Heart right ventricle (tissue), 16 donors: ENCODE data around the gene HSPA8. TPM values are rescaled to one million over a fixed set of nuclear protein-coding genes. Genes with fewer than 3 reads are reported as not detected.

Experiments used
- ATAC-seq, 8 donors: fragments of 200-7000 bp; cut with Tn5 transposase; one replicate each; pipeline ENCODE4 v1.9.1; 2020; ENCODE audit warnings: mild to moderate bottlenecking in 8 of 8, moderate library complexity in 8 of 8, moderate number of reproducible peaks in 1 of 8
- DNase-seq, 2 donors: peaks; one replicate each; pipeline ENCODE4 v3.0.0-alpha.2; 2020
- H3K27ac ChIP-seq, 10 donors: fragments of 200-600 bp; sonication (generic) in 2 of 10; one replicate each; pipeline versions ENCODE4 v1.5.0 to v1.8.0; 2020 to 2022; ENCODE audit warnings: mild to moderate bottlenecking in 3 of 10
- H3K27me3 ChIP-seq, 7 donors: fragments of 200-600 bp; one replicate each; pipeline ENCODE4 v1.8.0; 2021 to 2022; ENCODE audit warnings: mild to moderate bottlenecking in 2 of 7
- H3K36me3 ChIP-seq, 9 donors: fragments of 200-600 bp; sonication (generic) in 1 of 9; one replicate each; pipeline versions ENCODE4 v1.5.0 to v1.8.0; 2020 to 2022; ENCODE audit warnings: mild to moderate bottlenecking in 2 of 9
- H3K4me1 ChIP-seq, 9 donors: fragments of 200-600 bp; sonication (generic) in 1 of 9; one replicate each; pipeline versions ENCODE4 v1.5.0 to v1.8.0; 2020 to 2022; ENCODE audit warnings: mild to moderate bottlenecking in 4 of 9
- H3K4me3 ChIP-seq, 10 donors: fragments of 200-600 bp; sonication (generic) in 2 of 10; one replicate each; pipeline versions ENCODE4 v1.5.0 to v1.8.0; 2020 to 2022; ENCODE audit warnings: mild to moderate bottlenecking in 7 of 10, moderate library complexity in 2 of 10
- H3K9me3 ChIP-seq, 11 donors: fragments of 200-600 bp in 10 of 11; sonication (generic) in 2 of 11; one replicate each; pipeline versions ENCODE4 v1.5.0 to v1.8.0; 2013 to 2022; ENCODE audit warnings: mild to moderate bottlenecking in 2 of 11, control low read depth in 1 of 11, moderate library complexity in 1 of 11
- WGBS, 2 donors: extraction: QIAGEN DNeasy Blood & Tissue Kit; methylation state at CpG; one replicate each; pipeline ENCODE4 v1.1.7; 2013; ENCODE audit warnings: inconsistent platforms in 1 of 2; 5-methylcytosine and 5-hydroxymethylcytosine counted together
- intact Hi-C, 10 donors: fragments of 100-400 bp; cut with DNase I; formaldehyde crosslinking; loops; one replicate each; pipeline versions ENCODE4 v1.11.1 to v1.14.2; 2022
- polyA plus RNA-seq, 2 donors: library from polyadenylated mRNA; stranded (reverse); fragments of 200-250 nt; gene quantifications; one replicate each; pipeline ENCODE4 v1.2.3, GENCODE V29; 2013
- total RNA-seq, 10 donors: library from RNA; stranded (reverse); fragmentation: NEBNext Ultra II Directional in 3 of 10; extraction: Animal tissue kit (Norgen Biotek cat#: 25700) in 3 of 10; gene quantifications; one replicate each; pipeline versions ENCODE4 v1.2.1 to v1.2.4, GENCODE V29; 2021 to 2023
- TF ChIP-seq, protein P1 (sequence below), 9 donors: fragments of 200-600 bp; sonication (generic) in 2 of 9; IDR thresholded peaks; one replicate each; pipeline versions ENCODE4 v1.5.0 to v1.8.0; 2021 to 2022; ENCODE audit warnings: antibody characterized with exemption in 9 of 9, mild to moderate bottlenecking in 5 of 9, moderate library complexity in 1 of 9
- donor health status: Arrhythmogenic right ventricular cardiomyopathy.
- donor health status: ischemic (EF 13 %, LVEDD 7.1; RV severe dilation, severe dysfunction).
- donor health status: healthy with polysubstance abuse.
- donor health status: DM: no; HTN: yes; CAD: no.
- donor health status: DM: no; HTN: no; CAD: no.
- donor health status: ischemic (EF 25% LVEDD 6.9; RV normal size, moderate dysfunction).
- donor health status: ischemic (EF 25% LVEDD 5.7; RV mildly dilated, moderate dysfunction).
- donor health status: healthy.
- donor health status: DM: yes; HTN: yes; CAD: no.
- donor health status: Ischemic cardiomyopathy.
- donor health status: ischemic (EF 35%, LVEDD 5.7; RV mildly dilated, moderate dysfunction).
- donor health status: nonischemic (EF 11% LVEDD 7.7; RV severe dilation, severe dysfunction).
- donor health status: DM: yes; HTN: yes; CAD: no.
- donor health status: PGD.
- donor health status: ischemic (EF 29% LVEDD 5.4; RV normal size, mild dysfunction).
- donor health status: nonischemic (EF 23%, LVEDD 6.1; RV moderate dilation, normal function).

HSPA8 gene
- total and polyA plus RNA-seq, 12 donors, result 52.9 to 1,440 (median 1,050) TPM

- WGBS, 2 donors, result 51 to 60% methylated on average over 4 of the region's 4 CpGs
- Histone ChIP-seq H3K36me3 (no peaks in the 10 kb centered on the region), H3K9me3 (peaks cover 0 to 7% (median 0%) of the 10 kb centered on the region in 11 donors), H3K4me3 (peak overlapping the region in 3 of 10 donors; percentile 4 to 5 (median 5)), H3K27me3 (no peaks in the 10 kb centered on the region), H3K4me1 (peaks cover 6 to 23% (median 15%) of the 10 kb centered on the region in 9 donors), H3K27ac (peak overlapping the region in 9 of 10 donors; percentile 33 to 70 (median 57))
- ATAC-seq (peak in 5 of 8 donors; percentile 44 to 76 (median 57)), DNase-seq (no peak)
- TF ChIP-seq, protein P1, sequence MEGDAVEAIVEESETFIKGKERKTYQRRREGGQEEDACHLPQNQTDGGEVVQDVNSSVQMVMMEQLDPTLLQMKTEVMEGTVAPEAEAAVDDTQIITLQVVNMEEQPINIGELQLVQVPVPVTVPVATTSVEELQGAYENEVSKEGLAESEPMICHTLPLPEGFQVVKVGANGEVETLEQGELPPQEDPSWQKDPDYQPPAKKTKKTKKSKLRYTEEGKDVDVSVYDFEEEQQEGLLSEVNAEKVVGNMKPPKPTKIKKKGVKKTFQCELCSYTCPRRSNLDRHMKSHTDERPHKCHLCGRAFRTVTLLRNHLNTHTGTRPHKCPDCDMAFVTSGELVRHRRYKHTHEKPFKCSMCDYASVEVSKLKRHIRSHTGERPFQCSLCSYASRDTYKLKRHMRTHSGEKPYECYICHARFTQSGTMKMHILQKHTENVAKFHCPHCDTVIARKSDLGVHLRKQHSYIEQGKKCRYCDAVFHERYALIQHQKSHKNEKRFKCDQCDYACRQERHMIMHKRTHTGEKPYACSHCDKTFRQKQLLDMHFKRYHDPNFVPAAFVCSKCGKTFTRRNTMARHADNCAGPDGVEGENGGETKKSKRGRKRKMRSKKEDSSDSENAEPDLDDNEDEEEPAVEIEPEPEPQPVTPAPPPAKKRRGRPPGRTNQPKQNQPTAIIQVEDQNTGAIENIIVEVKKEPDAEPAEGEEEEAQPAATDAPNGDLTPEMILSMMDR (IDR thresholded peaks at IDR 0.05), result no peak
- intact Hi-C loops, result no loop called here
These were observed 21.0 kb upstream of the HSPA8 start for GRCh38 chr11:123082977-123083376.

- intact Hi-C loops, result no loop called here
- peaks cover 6 to 23% (median 15%) of the 10 kb centered on the region in 9 donors for H3K4me1 ChIP-seq
- DNase-seq (no peak), ATAC-seq (no peak)
- 100% methylated on average over 1 of the region's 1 CpG for WGBS, 2 donors
- TF ChIP-seq, protein P1 (IDR thresholded peaks at IDR 0.05), result no peak
- peaks cover 0 to 1% (median 0%) of the 10 kb centered on the region in 9 donors for H3K36me3 ChIP-seq
- no peak overlapping the region for H3K27ac ChIP-seq
- H3K27me3 ChIP-seq, result no peaks in the 10 kb centered on the region
- peaks cover 0 to 7% (median 0%) of the 10 kb centered on the region in 11 donors for H3K9me3 ChIP-seq
- H3K4me3 ChIP-seq, result no peak overlapping the region
These were observed 18.1 kb upstream of the HSPA8 start for GRCh38 chr11:123080015-123080414.

GRCh38 chr11:123076484-123076883 lies 14.5 kb upstream of the HSPA8 start:
- TF ChIP-seq, protein P1 (IDR thresholded peaks at IDR 0.05), result no peak
- H3K27ac ChIP-seq, result no peak overlapping the region
- DNase-seq (no peak), ATAC-seq (no peak)
- WGBS, 2 donors, result 84 to 85% methylated on average over 2 of the region's 2 CpGs
- intact Hi-C loops, result no loop called here
- H3K4me1 ChIP-seq, result peaks cover 0 to 15% (median 0%) of the 10 kb centered on the region in 9 donors
- no peak overlapping the region for H3K4me3 ChIP-seq
- peaks cover 0 to 18% (median 0%) of the 10 kb centered on the region in 9 donors for H3K36me3 ChIP-seq
- H3K9me3 ChIP-seq, result no peaks in the 10 kb centered on the region
- H3K27me3 ChIP-seq, result no peaks in the 10 kb centered on the region

DNA sequence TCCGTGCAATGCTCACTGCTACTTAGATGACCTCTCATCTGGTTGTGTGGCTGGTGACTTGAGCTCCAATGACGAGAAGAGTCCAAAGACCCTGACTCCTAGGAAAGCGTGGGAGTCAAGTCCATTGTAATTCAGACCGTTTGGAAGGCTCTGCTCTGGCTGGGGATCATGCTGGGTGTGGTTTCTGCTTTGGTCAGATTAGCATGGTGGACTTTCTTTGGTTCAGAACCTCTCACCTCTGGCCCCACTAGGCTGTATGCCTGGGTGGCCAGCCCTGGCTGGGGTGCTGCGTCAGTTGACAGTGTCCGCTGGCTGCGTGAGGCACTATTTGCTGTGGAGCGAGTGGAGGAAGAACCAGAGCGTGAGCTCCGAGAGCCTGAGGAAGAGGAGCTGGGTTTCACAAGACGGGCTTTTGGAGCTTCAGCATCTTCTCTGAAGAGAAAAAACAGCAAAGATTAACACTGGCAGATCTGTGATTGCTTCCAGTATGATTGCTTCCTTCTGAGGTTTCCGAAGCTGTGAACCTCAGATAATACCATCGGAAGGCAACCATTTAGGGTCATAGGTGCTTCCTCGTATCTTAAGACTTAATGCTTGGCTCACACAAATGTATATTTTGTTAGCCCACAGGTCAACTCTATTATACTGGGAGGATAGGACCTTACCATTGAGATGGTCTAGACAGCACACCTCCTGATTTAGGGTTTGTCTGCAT lies 11.6 kb upstream of the HSPA8 start:
- H3K27ac ChIP-seq, result no peak overlapping the region
- H3K4me1 ChIP-seq, result peaks cover 0 to 45% (median 0%) of the 10 kb centered on the region in 9 donors
- H3K4me3 ChIP-seq, result no peak overlapping the region
- peak in 3 of 8 donors; percentile 31 to 53 (median 42) for ATAC-seq
- 92 to 93% methylated on average over 14 of the region's 14 CpGs for WGBS, 2 donors
- intact Hi-C loops, result no loop called here
- H3K27me3 ChIP-seq, result no peaks in the 10 kb centered on the region
- H3K9me3 ChIP-seq, result no peaks in the 10 kb centered on the region
- no peak for DNase-seq
- H3K36me3 ChIP-seq, result peaks cover 0 to 18% (median 0%) of the 10 kb centered on the region in 9 donors
- TF ChIP-seq, protein P1 (IDR thresholded peaks at IDR 0.05), result no peak
